Neuronal stem cell (in vitro differentiated cells): ENCODE measurements around the gene KIF12.
A peak's percentile ranks its signal among the peaks of the same experiment; 100 is the strongest.

ENCODE experiments used
- DNase-seq: peaks from one replicate; pipeline ENCODE4 v3.0.0-alpha.2; 2013; ENCODE audit warnings: low spot score
- H2AFZ ChIP-seq: one replicate; pipeline ENCODE4 v1.6.1; 2013; ENCODE audit warnings: mild to moderate bottlenecking, low read length, inconsistent platforms
- H2AK5ac ChIP-seq: 2 replicates; pipeline ENCODE4 v1.6.1; 2013; ENCODE audit warnings: low read depth, mild to moderate bottlenecking, inconsistent platforms, low read length, moderate library complexity, mixed read lengths
- H2BK120ac ChIP-seq: 2 replicates; pipeline ENCODE4 v1.6.1; 2013; ENCODE audit warnings: low read depth, mild to moderate bottlenecking, inconsistent platforms, low read length, moderate library complexity, mixed read lengths
- H2BK12ac ChIP-seq: one replicate; pipeline ENCODE4 v1.6.1; 2013; ENCODE audit warnings: low read length, inconsistent platforms
- H2BK15ac ChIP-seq: 2 replicates; pipeline ENCODE4 v1.6.1; 2013; ENCODE audit warnings: mild to moderate bottlenecking, low read length, inconsistent platforms, mixed read lengths
- H2BK5ac ChIP-seq: one replicate; pipeline ENCODE4 v1.6.1; 2013; ENCODE audit warnings: inconsistent platforms, mild to moderate bottlenecking, low read length, moderate library complexity
- H3K14ac ChIP-seq: one replicate; pipeline ENCODE4 v1.6.1; 2013; ENCODE audit warnings: low read length, inconsistent platforms
- H3K18ac ChIP-seq: 2 replicates; pipeline ENCODE4 v1.6.1; 2013; ENCODE audit warnings: low read length, inconsistent platforms
- H3K23ac ChIP-seq: 2 replicates; pipeline ENCODE4 v1.6.1; 2013; ENCODE audit warnings: low read depth, mild to moderate bottlenecking, mixed read lengths, low read length, inconsistent platforms; ENCODE audit not compliant: poor library complexity
- H3K27ac ChIP-seq: replicated peaks from 3 replicates; pipeline ENCODE4 v1.5.1; 2013; ENCODE audit warnings: low read length, inconsistent platforms
- H3K27me3 ChIP-seq, 3 experiments: 2 replicates each; pipeline ENCODE4 v1.6.1; 2013; ENCODE audit warnings: low read length in 3 of 3, mild to moderate bottlenecking in 2 of 3, inconsistent platforms in 1 of 3, low read depth in 1 of 3, mixed read lengths in 1 of 3, moderate library complexity in 1 of 3; ENCODE audit not compliant: control insufficient read depth in 3 of 3, insufficient read depth in 3 of 3
- H3K36me3 ChIP-seq, 2 donors: replicated peaks in 1 of 2; 2 replicates each; pipeline ENCODE4 v1.6.1; 2013; ENCODE audit warnings: low read length in 2 of 2; ENCODE audit not compliant: control insufficient read depth in 2 of 2, insufficient read depth in 2 of 2
- H3K4ac ChIP-seq: 2 replicates; pipeline ENCODE4 v1.6.1; 2013; ENCODE audit warnings: inconsistent platforms, mild to moderate bottlenecking, low read length, moderate library complexity
- H3K4me1 ChIP-seq, 2 donors: 1 replicate in 1 of 2; 2 replicates in 1 of 2; pipeline ENCODE4 v1.6.1; 2013; ENCODE audit warnings: low read length in 2 of 2, low read depth in 1 of 2; ENCODE audit not compliant: control insufficient read depth in 2 of 2, insufficient read depth in 1 of 2
- H3K4me2 ChIP-seq: one replicate; pipeline ENCODE4 v1.6.1; 2013; ENCODE audit warnings: mild to moderate bottlenecking, low read length, inconsistent platforms; ENCODE audit not compliant: insufficient read depth, poor library complexity, severe bottlenecking
- H3K4me3 ChIP-seq, 2 donors: 2 replicates each; pipeline ENCODE4 v1.5.1; 2013; ENCODE audit warnings: low read length in 2 of 2, mild to moderate bottlenecking in 2 of 2, inconsistent platforms in 1 of 2, moderate library complexity in 1 of 2
- H3K79me1 ChIP-seq: one replicate; pipeline ENCODE4 v1.6.1; 2013; ENCODE audit warnings: low read depth, mild to moderate bottlenecking, inconsistent platforms, low read length, moderate library complexity
- H3K9ac ChIP-seq: one replicate; pipeline ENCODE4 v1.6.1; 2013; ENCODE audit warnings: mild to moderate bottlenecking, low read depth, low read length, inconsistent platforms; ENCODE audit not compliant: poor library complexity
- H3K9me3 ChIP-seq, 2 donors: replicated peaks in 1 of 2; 2 replicates each; pipeline versions ENCODE3 to v1.6.1; 2013; ENCODE audit warnings: low read length in 2 of 2, mild to moderate bottlenecking in 2 of 2, inconsistent platforms in 1 of 2, low read depth in 1 of 2, mixed read lengths in 1 of 2, moderate library complexity in 1 of 2; ENCODE audit not compliant: control insufficient read depth in 2 of 2, insufficient read depth in 1 of 2
- H4K8ac ChIP-seq: one replicate; pipeline ENCODE4 v1.6.1; 2013; ENCODE audit warnings: low read depth, mild to moderate bottlenecking, inconsistent platforms, low read length, moderate library complexity
- H4K91ac ChIP-seq: one replicate; pipeline ENCODE4 v1.6.1; 2013; ENCODE audit warnings: low read length, low read depth, mild to moderate bottlenecking, inconsistent platforms; ENCODE audit not compliant: poor library complexity
- WGBS, 2 donors: extraction: QIAGEN DNeasy Blood & Tissue Kit; methylation state at CpG; one replicate each; pipeline ENCODE4 v1.1.7; 2013; ENCODE audit warnings: missing lambda C conversion rate in 2 of 2, mixed read lengths in 1 of 2; ENCODE audit not compliant: insufficient read length in 2 of 2, insufficient replicate concordance in 1 of 2; ENCODE audit errors: extremely low coverage in 2 of 2; 5-methylcytosine and 5-hydroxymethylcytosine counted together

Gene KIF12

GRCh38 chr9:114069476-114070187 is 29.5 kb downstream of the KIF12 start:
- no peak overlapping the region for H3K27ac ChIP-seq
- H3K4me1 ChIP-seq = no peaks in the 10 kb centered on the region
- H3K36me3 ChIP-seq = no peaks in the 10 kb centered on the region
- H2AK5ac ChIP-seq = peak overlapping the region; percentile 94
- H3K4me3 ChIP-seq = no peak overlapping the region
- no peaks in the 10 kb centered on the region for H3K79me1 ChIP-seq
- H3K14ac ChIP-seq = no peak overlapping the region
- no peak overlapping the region for H2BK5ac ChIP-seq
- H3K4ac ChIP-seq = no peak overlapping the region
- H3K9me3 ChIP-seq = no peaks in the 10 kb centered on the region
- no peak overlapping the region for H2AFZ ChIP-seq
- no CpG with 5 or more reads among the region's 9 CpGs for WGBS, 2 donors
- peaks cover 0 to 2% (median 0%) of the 10 kb centered on the region in 3 experiments for H3K27me3 ChIP-seq
- H2BK15ac ChIP-seq = peak overlapping the region; percentile 67
- no peak overlapping the region for H3K4me2 ChIP-seq
- H2BK12ac ChIP-seq = no peak overlapping the region
- no peak overlapping the region for H2BK120ac ChIP-seq
- H3K23ac ChIP-seq = peak overlapping the region; percentile 35
- no peak overlapping the region for H3K9ac ChIP-seq
- H4K91ac ChIP-seq = no peak overlapping the region
- H4K8ac ChIP-seq = no peak overlapping the region
- H3K18ac ChIP-seq = peak overlapping the region; percentile 33
- no peak for DNase-seq

- Histone ChIP-seq H4K8ac (no peak overlapping the region), H3K18ac (no peak overlapping the region), H3K27me3 (peaks cover 0 to 2% (median 0%) of the 10 kb centered on the region in 3 experiments), H3K79me1 (no peaks in the 10 kb centered on the region), H3K4me3 (no peak overlapping the region), H3K23ac (no peak overlapping the region), H2AFZ (no peak overlapping the region), H3K36me3 (no peaks in the 10 kb centered on the region), H3K9ac (no peak overlapping the region), H2BK15ac (no peak overlapping the region), H3K4me2 (no peak overlapping the region), H3K9me3 (no peaks in the 10 kb centered on the region), H2BK5ac (no peak overlapping the region), H3K14ac (no peak overlapping the region), H3K4ac (no peak overlapping the region), H4K91ac (no peak overlapping the region), H2BK12ac (no peak overlapping the region), H3K27ac (no peak overlapping the region), H2AK5ac (no peak overlapping the region), H2BK120ac (no peak overlapping the region), H3K4me1 (no peaks in the 10 kb centered on the region)
- no peak for DNase-seq
- no CpG with 5 or more reads among the region's 8 CpGs for whole genome bisulfite sequencing, 2 donors
Observed at GRCh38 chr9:114065304-114065703, 33.8 kb downstream of the KIF12 start.

- Histone ChIP-seq H3K23ac (no peak overlapping the region), H2AK5ac (no peak overlapping the region), H4K91ac (no peak overlapping the region), H3K4me2 (no peak overlapping the region), H2BK15ac (no peak overlapping the region), H3K4me3 (no peak overlapping the region), H2BK12ac (no peak overlapping the region), H3K4me1 (peaks cover 0 to 2% of the 10 kb centered on the region in 2 donors), H3K27me3 (no peaks in the 10 kb centered on the region), H2AFZ (no peak overlapping the region), H4K8ac (no peak overlapping the region), H3K79me1 (no peaks in the 10 kb centered on the region), H3K4ac (no peak overlapping the region), H3K27ac (no peak overlapping the region), H3K14ac (no peak overlapping the region), H3K9me3 (no peaks in the 10 kb centered on the region), H3K9ac (no peak overlapping the region), H3K18ac (no peak overlapping the region), H3K36me3 (peaks cover 2 to 5% of the 10 kb centered on the region in 2 donors), H2BK120ac (no peak overlapping the region), H2BK5ac (no peak overlapping the region)
- WGBS, 2 donors = no CpG with 5 or more reads among the region's 4 CpGs
- no peak for DNase-seq
Observed at GRCh38 chr9:114061830-114062474, 37.1 kb downstream of the KIF12 start.

GRCh38 chr9:114061292-114061691 is 37.8 kb downstream of the KIF12 start:
- Histone ChIP-seq H3K18ac (no peak overlapping the region), H3K4me1 (peaks cover 0 to 2% of the 10 kb centered on the region in 2 donors), H2BK5ac (no peak overlapping the region), H2BK15ac (no peak overlapping the region), H3K27me3 (no peaks in the 10 kb centered on the region), H4K91ac (no peak overlapping the region), H3K36me3 (peaks cover 2 to 5% of the 10 kb centered on the region in 2 donors), H3K27ac (no peak overlapping the region), H2BK12ac (no peak overlapping the region), H3K9me3 (peaks cover 0 to 2% of the 10 kb centered on the region in 2 donors), H3K9ac (no peak overlapping the region), H3K23ac (no peak overlapping the region), H3K4me3 (no peak overlapping the region), H4K8ac (no peak overlapping the region), H3K14ac (no peak overlapping the region), H2AK5ac (no peak overlapping the region), H2BK120ac (no peak overlapping the region), H2AFZ (no peak overlapping the region), H3K4me2 (no peak overlapping the region), H3K79me1 (no peaks in the 10 kb centered on the region), H3K4ac (no peak overlapping the region)
- WGBS, 2 donors = no CpG with 5 or more reads among the region's 12 CpGs
- DNase-seq = no peak
